Parathyroid adenoma (tissue), 2 donors: ENCODE data around the gene TSNAX.

Experiments
- H2AFZ ChIP-seq: fragments of 300-600 bp; sonication (generic); one replicate; pipeline ENCODE4 v1.7.0; 2017; ENCODE audit warnings: antibody characterized with exemption, mild to moderate bottlenecking
- H3K27ac ChIP-seq: fragments of 300-600 bp; sonication (generic); one replicate; pipeline ENCODE4 v1.7.0; 2017
- H3K27me3 ChIP-seq: fragments of 300-600 bp; sonication (generic); one replicate; pipeline ENCODE4 v1.7.0; 2017; ENCODE audit warnings: low read length; ENCODE audit not compliant: control insufficient read depth, insufficient read depth
- H3K36me3 ChIP-seq: fragments of 300-600 bp; sonication (generic); one replicate; pipeline ENCODE4 v1.7.0; 2017; ENCODE audit warnings: low read length; ENCODE audit not compliant: control insufficient read depth, insufficient read depth
- H3K4me1 ChIP-seq: fragments of 300-600 bp; sonication (generic); one replicate; pipeline ENCODE4 v1.7.0; 2017; ENCODE audit warnings: control low read depth
- H3K4me2 ChIP-seq: fragments of 300-600 bp; sonication (generic); one replicate; pipeline ENCODE4 v1.7.0; 2017; ENCODE audit warnings: low read length
- H3K4me3 ChIP-seq: fragments of 300-600 bp; sonication (generic); one replicate; pipeline ENCODE4 v1.7.0; 2017; ENCODE audit warnings: low read depth, low read length
- H3K79me2 ChIP-seq: fragments of 300-600 bp; sonication (generic); one replicate; pipeline ENCODE4 v1.7.0; 2017; ENCODE audit warnings: control low read depth
- H3K9ac ChIP-seq: fragments of 300-600 bp; sonication (generic); one replicate; pipeline ENCODE4 v1.7.0; 2017; ENCODE audit warnings: mild to moderate bottlenecking
- H3K9me3 ChIP-seq: fragments of 300-600 bp; sonication (generic); one replicate; pipeline ENCODE4 v1.7.0; 2017; ENCODE audit warnings: low read length; ENCODE audit not compliant: control insufficient read depth
- CTCF ChIP-seq: fragments of 300-600 bp; sonication (generic); IDR thresholded peaks from one replicate; pipeline ENCODE4 v1.7.0; 2017; ENCODE audit warnings: antibody characterized with exemption, mild to moderate bottlenecking
- donor health status: primary hyperparathyroidism.

Gene TSNAX

DNA sequence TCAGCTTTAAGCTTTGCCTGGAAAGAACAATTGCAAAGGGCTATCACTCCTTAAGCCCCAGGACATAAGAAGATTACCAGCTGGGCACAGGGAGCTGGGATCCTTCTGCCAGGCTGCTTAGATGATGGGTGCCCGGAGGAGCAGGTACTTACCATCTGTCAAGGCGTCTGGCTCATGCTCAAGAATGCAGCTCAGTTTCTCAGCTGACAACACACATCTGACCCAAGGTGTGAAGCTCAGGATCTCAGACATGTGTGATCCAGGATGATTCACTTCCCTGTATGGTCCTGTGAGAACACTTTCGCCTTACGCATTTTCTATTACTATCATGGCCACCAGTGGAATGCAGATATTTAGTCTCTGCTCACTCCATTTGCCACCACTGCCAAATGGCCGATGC, 83.4 kb downstream of the TSNAX start:
- H3K9ac ChIP-seq = no peak overlapping the region
- no peaks in the 10 kb centered on the region for H3K79me2 ChIP-seq
- H3K4me1 ChIP-seq = no peaks in the 10 kb centered on the region
- H2AFZ ChIP-seq = no peak overlapping the region
- H3K27me3 ChIP-seq = no peaks in the 10 kb centered on the region
- H3K4me3 ChIP-seq = no peak overlapping the region
- no peak overlapping the region for H3K27ac ChIP-seq
- no peaks in the 10 kb centered on the region for H3K9me3 ChIP-seq
- no peak overlapping the region for H3K4me2 ChIP-seq
- H3K36me3 ChIP-seq = no peaks in the 10 kb centered on the region
- no peak for TF ChIP-seq CTCF

DNA sequence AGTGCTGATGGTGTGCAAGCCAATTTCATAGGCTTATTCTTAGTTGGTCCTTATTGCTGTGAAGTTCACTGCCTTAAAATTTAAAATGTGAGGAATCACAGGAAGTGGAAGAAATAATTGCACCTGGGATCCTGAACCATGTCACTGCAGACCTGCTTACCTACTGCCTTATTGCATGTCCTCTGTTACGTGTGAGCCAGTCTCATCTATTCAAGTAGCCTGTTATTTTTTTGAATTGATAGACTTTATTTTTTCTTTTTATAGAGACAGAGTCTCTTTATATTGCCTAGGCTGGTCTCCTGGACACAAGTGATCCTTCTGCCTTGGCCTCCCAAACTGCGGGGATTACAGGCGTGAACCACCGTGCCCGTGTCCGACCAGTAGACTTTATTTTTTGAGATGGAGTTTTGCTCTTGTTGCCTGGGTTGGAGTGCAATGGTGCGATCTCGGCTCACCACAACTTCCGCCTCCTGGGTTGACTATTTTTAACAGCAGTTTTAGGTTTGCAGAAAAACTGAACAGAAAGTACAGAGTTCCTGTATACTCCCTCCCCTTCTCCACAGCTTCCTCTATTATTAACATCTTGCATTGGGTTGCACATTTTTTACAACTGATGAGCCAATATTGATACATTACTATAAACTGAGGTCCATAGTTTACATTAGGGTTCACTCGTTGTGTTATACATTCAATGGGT, 84.1 kb downstream of the TSNAX start:
- Histone ChIP-seq H3K27ac (no peak overlapping the region), H3K4me1 (no peaks in the 10 kb centered on the region)
- TF ChIP-seq CTCF = no peak

GRCh38 chr1:231613419-231614349, 85.2 kb downstream of the TSNAX start:
- no peak overlapping the region for H2AFZ ChIP-seq
- no peaks in the 10 kb centered on the region for H3K4me1 ChIP-seq
- TF ChIP-seq CTCF = no peak
- no peaks in the 10 kb centered on the region for H3K27me3 ChIP-seq
- H3K4me2 ChIP-seq = no peak overlapping the region
- no peaks in the 10 kb centered on the region for H3K9me3 ChIP-seq
- H3K27ac ChIP-seq = no peak overlapping the region
- no peak overlapping the region for H3K4me3 ChIP-seq
- no peak overlapping the region for H3K9ac ChIP-seq
- no peaks in the 10 kb centered on the region for H3K79me2 ChIP-seq
- H3K36me3 ChIP-seq = no peaks in the 10 kb centered on the region

More for the DNA sequence above, 84.1 kb downstream of the TSNAX start:
- Histone ChIP-seq H3K4me3 (no peak overlapping the region), H3K9me3 (no peaks in the 10 kb centered on the region), H2AFZ (no peak overlapping the region), H3K4me2 (no peak overlapping the region), H3K9ac (no peak overlapping the region), H3K79me2 (no peaks in the 10 kb centered on the region), H3K36me3 (no peaks in the 10 kb centered on the region), H3K27me3 (no peaks in the 10 kb centered on the region)
